Heart left ventricle (tissue), 16 donors: ENCODE measurements around the gene MTREX. TPM values are rescaled to one million over a fixed set of nuclear protein-coding genes. Genes with fewer than 3 reads are reported as not detected.

Experiments used
- ATAC-seq, 4 donors: fragments of 200-7000 bp; cut with Tn5 transposase; one replicate each; pipeline ENCODE4 v1.9.1; 2020 to 2022; ENCODE audit warnings: moderate library complexity in 4 of 4, mild to moderate bottlenecking in 3 of 4, moderate number of reproducible peaks in 1 of 4
- DNase-seq, 5 donors: peaks; one replicate each; pipeline ENCODE4 v3.0.0-alpha.2; 2020
- H3K27ac ChIP-seq, 12 donors: fragments of 200-600 bp; sonication (generic) in 4 of 12; one replicate each; pipeline versions ENCODE4 v1.5.0 to v1.8.0; 2016 to 2022; ENCODE audit warnings: mild to moderate bottlenecking in 2 of 12
- H3K27me3 ChIP-seq, 9 donors: fragments of 200-600 bp; sonication (generic) in 2 of 9; one replicate each; pipeline versions ENCODE4 v1.5.1 to v1.8.0; 2016 to 2022; ENCODE audit warnings: mild to moderate bottlenecking in 3 of 9
- H3K36me3 ChIP-seq, 9 donors: fragments of 200-600 bp; sonication (generic) in 2 of 9; one replicate each; pipeline versions ENCODE4 v1.5.0 to v1.8.0; 2018 to 2022; ENCODE audit warnings: mild to moderate bottlenecking in 2 of 9
- H3K4me1 ChIP-seq, 12 donors: fragments of 200-600 bp; sonication (generic) in 4 of 12; one replicate each; pipeline versions ENCODE4 v1.5.0 to v1.8.0; 2016 to 2022; ENCODE audit warnings: mild to moderate bottlenecking in 3 of 12
- H3K4me3 ChIP-seq, 12 donors: fragments of 200-600 bp; sonication (generic) in 4 of 12; one replicate each; pipeline versions ENCODE4 v1.5.0 to v1.8.0; 2017 to 2022; ENCODE audit warnings: mild to moderate bottlenecking in 9 of 12, moderate library complexity in 4 of 12
- H3K9me3 ChIP-seq, 12 donors: fragments of 200-600 bp; sonication (generic) in 4 of 12; one replicate each; pipeline versions ENCODE4 v1.5.0 to v1.8.0; 2016 to 2022; ENCODE audit warnings: mild to moderate bottlenecking in 1 of 12
- POLR2A ChIP-seq, 2 donors: fragments of 450-650 bp; IDR thresholded peaks; one replicate each; pipeline ENCODE4 v1.6.1; 2017; ENCODE audit warnings: antibody characterized with exemption in 2 of 2, mild to moderate bottlenecking in 2 of 2, moderate library complexity in 2 of 2
- WGBS, 4 donors: extraction: QIAGEN DNeasy Blood & Tissue Kit in 2 of 4; methylation state at CpG; one replicate each; pipeline versions ENCODE4 v1.1.5 to v1.1.7; 2013 to 2018; 5-methylcytosine and 5-hydroxymethylcytosine counted together
- intact Hi-C, 10 donors: fragments of 100-400 bp; cut with DNase I; formaldehyde crosslinking; loops; one replicate each; pipeline versions ENCODE4 v1.11.1 to v1.14.2; 2022
- polyA plus RNA-seq, 2 donors: library from polyadenylated mRNA; stranded (reverse); fragments of 200-250 nt; gene quantifications; one replicate each; pipeline ENCODE4 v1.2.3, GENCODE V29; 2013
- total RNA-seq, 9 donors: library from RNA; depleted of rRNA in 2 of 9; stranded (reverse); fragments of >200 nt in 2 of 9; fragmentation: NEBNext Ultra II Directional in 3 of 9; extraction: Animal tissue kit (Norgen Biotek cat#: 25700) in 3 of 9; gene quantifications; one replicate each; pipeline versions ENCODE4 v1.1.0 to v1.2.4, GENCODE V29; 2016 to 2023
- TF ChIP-seq, protein P1 (sequence below), 12 donors: fragments of 200-600 bp; sonication (generic) in 4 of 12; IDR thresholded peaks; one replicate each; pipeline versions ENCODE4 v1.5.0 to v1.8.0; 2018 to 2022; ENCODE audit warnings: antibody characterized with exemption in 12 of 12, mild to moderate bottlenecking in 5 of 12
- donor health status: ischemic (EF 13 %, LVEDD 7.1; RV severe dilation, severe dysfunction).
- donor health status: healthy with polysubstance abuse.
- donor health status: DM: no; HTN: yes; CAD: no.
- donor health status: DM: no; HTN: no; CAD: no.
- donor health status: ischemic (EF 25% LVEDD 6.9; RV normal size, moderate dysfunction).
- donor health status: ischemic (EF 25% LVEDD 5.7; RV mildly dilated, moderate dysfunction).
- donor health status: healthy.
- donor health status: DM: yes; HTN: yes; CAD: no.
- donor health status: ischemic (EF 35%, LVEDD 5.7; RV mildly dilated, moderate dysfunction).
- donor health status: nonischemic (EF 11% LVEDD 7.7; RV severe dilation, severe dysfunction).
- donor health status: DM: yes; HTN: yes; CAD: no.
- donor health status: PGD.
- donor health status: ischemic (EF 29% LVEDD 5.4; RV normal size, mild dysfunction).
- donor health status: nonischemic (EF 23%, LVEDD 6.1; RV moderate dilation, normal function).

The MTREX gene
- total and polyA plus RNA-seq, 11 donors: 18.4 to 68.8 (median 57.3) TPM

GRCh38 chr5:55364537-55365055 is 56.8 kb downstream of the MTREX start:
- H3K36me3 ChIP-seq: peaks cover 0 to 66% (median 49%) of the 10 kb centered on the region in 9 donors
- 96 to 98% (median 97%) methylated on average over 4 of the region's 4 CpGs for WGBS, 4 donors
- no peaks in the 10 kb centered on the region for H3K27me3 ChIP-seq
- no peak for TF ChIP-seq POLR2A (IDR thresholded peaks at IDR 0.05)
- TF ChIP-seq, protein P1, sequence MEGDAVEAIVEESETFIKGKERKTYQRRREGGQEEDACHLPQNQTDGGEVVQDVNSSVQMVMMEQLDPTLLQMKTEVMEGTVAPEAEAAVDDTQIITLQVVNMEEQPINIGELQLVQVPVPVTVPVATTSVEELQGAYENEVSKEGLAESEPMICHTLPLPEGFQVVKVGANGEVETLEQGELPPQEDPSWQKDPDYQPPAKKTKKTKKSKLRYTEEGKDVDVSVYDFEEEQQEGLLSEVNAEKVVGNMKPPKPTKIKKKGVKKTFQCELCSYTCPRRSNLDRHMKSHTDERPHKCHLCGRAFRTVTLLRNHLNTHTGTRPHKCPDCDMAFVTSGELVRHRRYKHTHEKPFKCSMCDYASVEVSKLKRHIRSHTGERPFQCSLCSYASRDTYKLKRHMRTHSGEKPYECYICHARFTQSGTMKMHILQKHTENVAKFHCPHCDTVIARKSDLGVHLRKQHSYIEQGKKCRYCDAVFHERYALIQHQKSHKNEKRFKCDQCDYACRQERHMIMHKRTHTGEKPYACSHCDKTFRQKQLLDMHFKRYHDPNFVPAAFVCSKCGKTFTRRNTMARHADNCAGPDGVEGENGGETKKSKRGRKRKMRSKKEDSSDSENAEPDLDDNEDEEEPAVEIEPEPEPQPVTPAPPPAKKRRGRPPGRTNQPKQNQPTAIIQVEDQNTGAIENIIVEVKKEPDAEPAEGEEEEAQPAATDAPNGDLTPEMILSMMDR (IDR thresholded peaks at IDR 0.05): no peak
- ATAC-seq: no peak
- no peaks in the 10 kb centered on the region for H3K9me3 ChIP-seq
- no peaks in the 10 kb centered on the region for H3K4me1 ChIP-seq
- intact Hi-C loops: no loop called here
- no peak overlapping the region for H3K4me3 ChIP-seq
- no peak for DNase-seq
- H3K27ac ChIP-seq: no peak overlapping the region

DNA sequence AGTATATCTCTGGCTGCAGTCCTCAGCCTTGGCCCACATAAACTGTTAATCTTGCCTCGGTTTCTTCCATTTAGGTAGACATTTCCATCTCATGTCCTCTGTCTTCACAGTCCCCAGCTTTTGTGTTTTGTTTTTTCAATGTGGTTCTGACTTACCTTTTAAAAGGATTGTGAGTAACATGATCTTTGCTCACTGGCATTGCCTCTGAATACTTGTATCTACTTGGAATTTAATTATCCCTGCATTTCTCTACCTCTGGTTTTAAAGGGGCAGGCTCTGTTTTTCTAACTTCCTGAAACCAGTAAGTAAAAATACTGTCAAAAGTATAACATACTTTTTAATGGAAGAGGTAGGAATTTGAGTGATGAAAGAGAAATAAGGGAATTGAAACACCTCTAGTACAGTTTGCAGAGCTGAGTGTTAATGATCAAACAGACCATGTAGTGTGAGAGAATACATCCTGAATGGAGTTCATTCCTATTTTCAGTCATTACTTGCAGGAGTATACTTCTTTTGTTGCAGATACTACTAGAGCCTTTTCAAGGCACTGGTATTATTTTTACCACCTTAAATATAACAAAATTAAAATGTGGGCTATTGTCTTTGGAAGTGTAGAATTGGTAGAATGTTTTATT is 62.6 kb downstream of the MTREX start:
- Histone ChIP-seq H3K27ac (no peak overlapping the region), H3K36me3 (peaks cover 0 to 82% (median 70%) of the 10 kb centered on the region in 9 donors), H3K9me3 (peaks cover 0 to 6% (median 0%) of the 10 kb centered on the region in 12 donors), H3K27me3 (no peaks in the 10 kb centered on the region), H3K4me3 (no peak overlapping the region), H3K4me1 (no peaks in the 10 kb centered on the region)
- WGBS, 4 donors: 88 to 96% (median 93%) methylated on average over 1 of the region's 1 CpG
- TF ChIP-seq, protein P1 (IDR thresholded peaks at IDR 0.05): no peak
- TF ChIP-seq POLR2A (IDR thresholded peaks at IDR 0.05): no peak
- DNase-seq: no peak
- ATAC-seq: no peak
- intact Hi-C loops: no loop called here

GRCh38 chr5:55371145-55371544 is 63.4 kb downstream of the MTREX start:
- DNase-seq (no peak), ATAC-seq (no peak)
- Histone ChIP-seq H3K4me1 (no peaks in the 10 kb centered on the region), H3K9me3 (peaks cover 0 to 6% (median 0%) of the 10 kb centered on the region in 12 donors), H3K27me3 (no peaks in the 10 kb centered on the region), H3K4me3 (no peak overlapping the region), H3K27ac (no peak overlapping the region), H3K36me3 (peaks cover 0 to 86% (median 70%) of the 10 kb centered on the region in 9 donors)
- no peak for TF ChIP-seq POLR2A (IDR thresholded peaks at IDR 0.05)
- TF ChIP-seq, protein P1 (IDR thresholded peaks at IDR 0.05): no peak
- WGBS, 4 donors: 96 to 100% (median 98%) methylated on average over 1 of the region's 1 CpG
- intact Hi-C loops: no loop called here

GRCh38 chr5:55372130-55372925 is 64.5 kb downstream of the MTREX start:
- ATAC-seq: no peak
- Histone ChIP-seq H3K4me3 (no peak overlapping the region), H3K4me1 (no peaks in the 10 kb centered on the region), H3K27me3 (no peaks in the 10 kb centered on the region), H3K9me3 (peaks cover 0 to 6% (median 0%) of the 10 kb centered on the region in 12 donors), H3K36me3 (peaks cover 0 to 77% (median 61%) of the 10 kb centered on the region in 9 donors), H3K27ac (no peak overlapping the region)
- WGBS, 4 donors: 98% methylated on average over 7 of the region's 7 CpGs
- intact Hi-C loops: no loop called here
- no peak for DNase-seq
- TF ChIP-seq, protein P1 (IDR thresholded peaks at IDR 0.05): no peak
- no peak for TF ChIP-seq POLR2A (IDR thresholded peaks at IDR 0.05)
